OCI-LY3 (cell line): ENCODE data around the gene RPL15.

Experiments used
- EZH2phosphoT487 ChIP-seq: fragments of 200-600 bp; shearing (Covaris generic); IDR thresholded peaks from 2 replicates; pipeline ENCODE4 v1.6.1; 2018; ENCODE audit warnings: antibody characterized with exemption, mixed run types, low read depth
- TF ChIP-seq, protein P1 (sequence below): fragments of 200-600, 300-600 bp; sonication (generic); IDR thresholded peaks from 2 replicates; pipeline ENCODE4 v1.5.1; 2014; ENCODE audit warnings: antibody characterized with exemption, low read length, low read depth

DNA sequence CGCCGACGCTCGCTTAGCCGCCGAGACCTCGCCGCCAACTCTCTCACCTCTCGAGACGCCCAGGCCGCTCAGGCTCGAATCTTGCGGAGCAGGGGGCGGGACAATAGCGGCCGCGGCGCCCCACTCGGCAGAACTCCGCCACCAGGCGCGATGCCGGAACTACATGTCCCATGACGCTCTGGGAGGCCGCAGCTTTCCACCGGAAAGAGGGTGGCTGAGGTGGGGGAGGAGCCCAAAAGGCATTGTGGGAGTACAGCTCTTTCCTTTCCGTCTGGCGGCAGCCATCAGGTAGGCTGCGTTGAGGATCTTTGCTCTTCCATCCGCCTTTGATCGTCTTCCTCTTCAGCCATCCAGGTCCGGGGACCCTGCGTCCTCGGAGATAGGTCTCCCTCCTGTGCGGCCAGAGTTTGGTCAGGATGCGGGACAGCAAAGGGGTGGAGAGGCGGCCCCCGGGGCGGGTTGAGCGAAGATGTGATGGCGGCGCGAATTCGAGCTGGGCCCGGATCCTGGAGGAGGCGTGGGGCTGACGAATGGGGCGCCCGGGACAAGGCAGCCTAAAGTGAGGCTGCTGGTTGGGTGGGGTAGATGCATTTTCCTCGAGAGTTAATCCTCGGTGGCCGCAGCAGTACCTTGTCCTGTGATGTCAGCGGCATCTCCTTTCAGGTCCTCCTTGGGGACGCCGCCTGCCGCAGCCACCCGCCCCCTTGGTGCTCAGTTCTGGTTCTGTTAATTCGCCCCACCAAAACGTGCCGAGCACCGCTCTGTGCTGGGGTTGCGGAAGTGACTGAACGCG is at the start of gene RPL15, which contains the start of gene NKIRAS1:
- TF ChIP-seq, protein P1, sequence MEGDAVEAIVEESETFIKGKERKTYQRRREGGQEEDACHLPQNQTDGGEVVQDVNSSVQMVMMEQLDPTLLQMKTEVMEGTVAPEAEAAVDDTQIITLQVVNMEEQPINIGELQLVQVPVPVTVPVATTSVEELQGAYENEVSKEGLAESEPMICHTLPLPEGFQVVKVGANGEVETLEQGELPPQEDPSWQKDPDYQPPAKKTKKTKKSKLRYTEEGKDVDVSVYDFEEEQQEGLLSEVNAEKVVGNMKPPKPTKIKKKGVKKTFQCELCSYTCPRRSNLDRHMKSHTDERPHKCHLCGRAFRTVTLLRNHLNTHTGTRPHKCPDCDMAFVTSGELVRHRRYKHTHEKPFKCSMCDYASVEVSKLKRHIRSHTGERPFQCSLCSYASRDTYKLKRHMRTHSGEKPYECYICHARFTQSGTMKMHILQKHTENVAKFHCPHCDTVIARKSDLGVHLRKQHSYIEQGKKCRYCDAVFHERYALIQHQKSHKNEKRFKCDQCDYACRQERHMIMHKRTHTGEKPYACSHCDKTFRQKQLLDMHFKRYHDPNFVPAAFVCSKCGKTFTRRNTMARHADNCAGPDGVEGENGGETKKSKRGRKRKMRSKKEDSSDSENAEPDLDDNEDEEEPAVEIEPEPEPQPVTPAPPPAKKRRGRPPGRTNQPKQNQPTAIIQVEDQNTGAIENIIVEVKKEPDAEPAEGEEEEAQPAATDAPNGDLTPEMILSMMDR: no peak
- no peak for TF ChIP-seq EZH2phosphoT487
